ENCODE results near the gene PALMD.

DNA sequence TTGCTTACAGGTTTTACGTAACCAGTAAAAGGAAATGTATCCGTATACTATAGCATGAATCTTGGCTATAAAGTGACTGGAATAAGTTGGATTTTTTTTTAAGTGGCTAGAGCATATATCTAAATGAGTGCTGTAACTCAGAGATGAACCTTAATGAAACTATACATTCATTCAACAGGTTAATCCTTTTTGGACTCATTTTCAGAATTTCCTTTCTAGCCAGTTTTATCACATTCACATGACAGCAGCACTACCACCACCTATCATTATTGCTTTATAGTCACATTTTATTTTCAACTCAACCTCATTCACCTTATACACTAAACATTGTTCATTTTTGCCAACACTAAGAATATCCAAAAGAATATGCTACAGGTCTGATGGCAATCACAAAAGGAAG is 89.9 kb downstream of the PALMD start:
- TF ChIP-seq EZH2phosphoT487 (IDR thresholded peaks at IDR 0.05; ENCODE audit: borderline replicate concordance, low read depth) (no peak), EP300 (IDR thresholded peaks at IDR 0.05; ENCODE audit: borderline replicate concordance in 1 of 2, low read depth in 1 of 2, low read length in 1 of 2) (no peak), RAD21 (IDR thresholded peaks at IDR 0.05; ENCODE audit: low read length) (no peak), FOSL2 (IDR thresholded peaks at IDR 0.05; ENCODE audit: borderline replicate concordance, low read depth) (no peak), POLR2AphosphoS5 (IDR thresholded peaks at IDR 0.05; ENCODE audit: low read depth, low read length) (no peak), YY1 (IDR thresholded peaks at IDR 0.05; ENCODE audit: low read depth) (no peak), NFIC (IDR thresholded peaks at IDR 0.05; ENCODE audit: borderline replicate concordance) (no peak), CHD2 (IDR thresholded peaks at IDR 0.05; ENCODE audit: low read length, partially characterized antibody) (no peak), MXI1 (IDR thresholded peaks at IDR 0.05; ENCODE audit: low read depth, low read length) (no peak), RFX5 (IDR thresholded peaks at IDR 0.05; ENCODE audit: low read length) (no peak)
- TF ChIP-seq, protein P1, sequence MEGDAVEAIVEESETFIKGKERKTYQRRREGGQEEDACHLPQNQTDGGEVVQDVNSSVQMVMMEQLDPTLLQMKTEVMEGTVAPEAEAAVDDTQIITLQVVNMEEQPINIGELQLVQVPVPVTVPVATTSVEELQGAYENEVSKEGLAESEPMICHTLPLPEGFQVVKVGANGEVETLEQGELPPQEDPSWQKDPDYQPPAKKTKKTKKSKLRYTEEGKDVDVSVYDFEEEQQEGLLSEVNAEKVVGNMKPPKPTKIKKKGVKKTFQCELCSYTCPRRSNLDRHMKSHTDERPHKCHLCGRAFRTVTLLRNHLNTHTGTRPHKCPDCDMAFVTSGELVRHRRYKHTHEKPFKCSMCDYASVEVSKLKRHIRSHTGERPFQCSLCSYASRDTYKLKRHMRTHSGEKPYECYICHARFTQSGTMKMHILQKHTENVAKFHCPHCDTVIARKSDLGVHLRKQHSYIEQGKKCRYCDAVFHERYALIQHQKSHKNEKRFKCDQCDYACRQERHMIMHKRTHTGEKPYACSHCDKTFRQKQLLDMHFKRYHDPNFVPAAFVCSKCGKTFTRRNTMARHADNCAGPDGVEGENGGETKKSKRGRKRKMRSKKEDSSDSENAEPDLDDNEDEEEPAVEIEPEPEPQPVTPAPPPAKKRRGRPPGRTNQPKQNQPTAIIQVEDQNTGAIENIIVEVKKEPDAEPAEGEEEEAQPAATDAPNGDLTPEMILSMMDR (IDR thresholded peaks at IDR 0.05), result no peak
- TF ChIP-seq, protein P2, sequence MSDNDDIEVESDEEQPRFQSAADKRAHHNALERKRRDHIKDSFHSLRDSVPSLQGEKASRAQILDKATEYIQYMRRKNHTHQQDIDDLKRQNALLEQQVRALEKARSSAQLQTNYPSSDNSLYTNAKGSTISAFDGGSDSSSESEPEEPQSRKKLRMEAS (IDR thresholded peaks at IDR 0.05; ENCODE audit: low read depth), result no peak
- TF ChIP-seq, protein P3, sequence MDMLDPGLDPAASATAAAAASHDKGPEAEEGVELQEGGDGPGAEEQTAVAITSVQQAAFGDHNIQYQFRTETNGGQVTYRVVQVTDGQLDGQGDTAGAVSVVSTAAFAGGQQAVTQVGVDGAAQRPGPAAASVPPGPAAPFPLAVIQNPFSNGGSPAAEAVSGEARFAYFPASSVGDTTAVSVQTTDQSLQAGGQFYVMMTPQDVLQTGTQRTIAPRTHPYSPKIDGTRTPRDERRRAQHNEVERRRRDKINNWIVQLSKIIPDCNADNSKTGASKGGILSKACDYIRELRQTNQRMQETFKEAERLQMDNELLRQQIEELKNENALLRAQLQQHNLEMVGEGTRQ (IDR thresholded peaks at IDR 0.05; ENCODE audit: borderline replicate concordance, low read depth, low read length), result no peak
